ENCODE data around the gene AVPR1B. TPM values are rescaled to one million over a fixed set of nuclear protein-coding genes. Genes with fewer than 3 reads are reported as not detected.

Gene AVPR1B
- total RNA-seq, 1 experiment from 2014 or later = not detected

- Histone ChIP-seq H2AK5ac (ENCODE audit: insufficient read length, low read length) (no peak overlapping the region), H3K4me1 (ENCODE audit: insufficient read depth, low read length) (no peaks in the 10 kb centered on the region), H3K23ac (ENCODE audit: insufficient read length, low read depth, low read length) (no peak overlapping the region), H3K18ac (ENCODE audit: insufficient read length, low read depth, low read length) (no peak overlapping the region), H3K4ac (ENCODE audit: low read depth, low read length) (no peak overlapping the region), H2BK20ac (ENCODE audit: low read depth, low read length, poor library complexity, severe bottlenecking) (no peak overlapping the region), H3K9ac (ENCODE audit: extremely low read depth, insufficient read length, low read length) (no peak overlapping the region), H3T11ph (ENCODE audit: low read length) (no peak overlapping the region), H2BK15ac (ENCODE audit: low read depth, low read length) (no peak overlapping the region), H3K27ac (ENCODE audit: insufficient read length, low read depth, low read length) (no peak overlapping the region), H2BK5ac (ENCODE audit: insufficient read length, low read length) (no peak overlapping the region), H4K5ac (ENCODE audit: insufficient read length, low read depth, low read length) (no peak overlapping the region), H3K14ac (ENCODE audit: insufficient read depth, low read length) (no peak overlapping the region), H3K56ac (ENCODE audit: insufficient read length, low read depth, low read length) (no peak overlapping the region), H3K4me2 (ENCODE audit: insufficient read depth, insufficient read length, low read length) (no peak overlapping the region), H3K27me3 (ENCODE audit: insufficient read depth, low read length) (no peaks in the 10 kb centered on the region), H2BK120ac (ENCODE audit: low read depth, low read length, poor library complexity, severe bottlenecking) (no peak overlapping the region), H4K20me1 (ENCODE audit: control insufficient read depth, insufficient read depth, insufficient read length) (no peaks in the 10 kb centered on the region), H4K8ac (replicated peaks; ENCODE audit: insufficient read length, low read depth, low read length) (no peak overlapping the region), H3K79me1 (ENCODE audit: insufficient read depth, low read depth, low read length, poor library complexity, severe bottlenecking) (no peaks in the 10 kb centered on the region), H3K23me2 (ENCODE audit: insufficient read length, low read depth, low read length, poor library complexity, severe bottlenecking) (no peaks in the 10 kb centered on the region), H3K9me3 (ENCODE audit: control insufficient read depth, low read depth, low read length) (no peaks in the 10 kb centered on the region), H2BK12ac (ENCODE audit: insufficient read length, low read depth, low read length) (no peak overlapping the region), H4K91ac (ENCODE audit: insufficient read length, low read depth, low read length) (no peak overlapping the region), H3K79me2 (ENCODE audit: insufficient read depth, low read length) (no peaks in the 10 kb centered on the region), H2AFZ (ENCODE audit: low read length) (no peak overlapping the region)
- Mint-ChIP-seq H3K4me1 (peaks cover 0 to 2% of the 10 kb centered on the region in 2 experiments; a peak in 2 of 4 replicates), H3K4me3 (no peak overlapping the region), H3K36me3 (ENCODE audit: insufficient read depth in 1 of 3, low read depth in 3 of 3) (no peaks in the 10 kb centered on the region), H3K27me3 (ENCODE audit: low read depth) (peaks cover 19% of the 10 kb centered on the region), H3K9me3 (no peaks in the 10 kb centered on the region), H3K27ac (no peak overlapping the region; a peak in 1 of 7 replicates)
- no CpG with 5 or more reads among the region's 15 CpGs for WGBS (ENCODE audit: extremely low coverage, insufficient read length, low lambda C conversion rate)
- DNase-seq = no peak
- TF ChIP-seq CTCF (conservative IDR thresholded peaks at IDR 0.05) = no peak
Observed at GRCh38 chr1:206110161-206110560, 7.0 kb downstream of the AVPR1B start.
